Naive thymus-derived CD8-positive, alpha-beta T cell (primary cell): Measurements from ENCODE around the gene CAMP. TPM values are rescaled to one million over a fixed set of nuclear protein-coding genes. Genes with fewer than 3 reads are reported as not detected.

Experiments used
- ATAC-seq, 2 donors: fragments of 150-1000 bp; cut with Tn5 transposase in 1 of 2; sonication (Bioruptor Pico), chemical (Tn5 transposase) in 1 of 2; 1 replicate in 1 of 2; 2 replicates in 1 of 2; pipeline ENCODE4 v1.10.0; 2021; ENCODE audit warnings: mild to moderate bottlenecking in 2 of 2, moderate library complexity in 2 of 2
- POLR2A ChIA-PET: fragments of 350-600 bp; sonication (Branson Sonifier 250); formaldehyde crosslinking; loops from one replicate; lab custom pipeline; 2021; ENCODE audit warnings: antibody characterized with exemption; lab: Charles Lee
- DNase-seq, 10 donors: peaks; one replicate each; pipeline versions ENCODE4 v3.0.0 to v3.0.0-alpha.2; 2020 to 2022
- H3K27ac Mint-ChIP-seq, 10 donors: one replicate each; pipeline ENCODE4 v1.8.0; 2020 to 2022; ENCODE audit warnings: mild to moderate bottlenecking in 10 of 10, mixed read lengths in 10 of 10, moderate library complexity in 4 of 10, inconsistent platforms in 1 of 10
- H3K27me3 Mint-ChIP-seq, 5 donors: one replicate each; pipeline ENCODE4 v1.8.0; 2021 to 2022; ENCODE audit warnings: mixed read lengths in 5 of 5
- H3K36me3 Mint-ChIP-seq, 3 donors: one replicate each; pipeline ENCODE4 v1.8.0; 2020 to 2022; ENCODE audit warnings: mixed read lengths in 3 of 3, mild to moderate bottlenecking in 2 of 3, inconsistent platforms in 1 of 3
- H3K4me1 Mint-ChIP-seq, 4 donors: one replicate each; pipeline ENCODE4 v1.8.0; 2021 to 2022; ENCODE audit warnings: mixed read lengths in 4 of 4
- H3K4me3 Mint-ChIP-seq, 10 donors: one replicate each; pipeline ENCODE4 v1.8.0; 2020 to 2022; ENCODE audit warnings: mild to moderate bottlenecking in 10 of 10, mixed read lengths in 10 of 10, moderate library complexity in 6 of 10, inconsistent platforms in 1 of 10
- H3K9me3 Mint-ChIP-seq, 9 donors: one replicate each; pipeline ENCODE4 v1.8.0; 2020 to 2022; ENCODE audit warnings: mixed read lengths in 9 of 9, mild to moderate bottlenecking in 3 of 9, inconsistent platforms in 1 of 9, moderate library complexity in 1 of 9
- polyA plus RNA-seq, 3 donors: library from polyadenylated mRNA; unstranded; fragments of 300-500 nt; fragmentation: Illumina TruSeq; gene quantifications; one replicate each; pipeline ENCODE4 v1.2.3, GENCODE V29; 2021
- total RNA-seq, 8 experiments: library from RNA in 2 of 8; stranded (reverse) in 2 of 8; gene quantifications; one replicate each; pipeline ENCODE4 v1.2.3 and lab custom pipeline; 2021 to 2026

CAMP gene
- not detected for total RNA-seq
- polyA plus RNA-seq: not detected
- total RNA-seq (lab: John Stamatoyannopoulos, UW): 0 reads per million in 6 experiments

DNA sequence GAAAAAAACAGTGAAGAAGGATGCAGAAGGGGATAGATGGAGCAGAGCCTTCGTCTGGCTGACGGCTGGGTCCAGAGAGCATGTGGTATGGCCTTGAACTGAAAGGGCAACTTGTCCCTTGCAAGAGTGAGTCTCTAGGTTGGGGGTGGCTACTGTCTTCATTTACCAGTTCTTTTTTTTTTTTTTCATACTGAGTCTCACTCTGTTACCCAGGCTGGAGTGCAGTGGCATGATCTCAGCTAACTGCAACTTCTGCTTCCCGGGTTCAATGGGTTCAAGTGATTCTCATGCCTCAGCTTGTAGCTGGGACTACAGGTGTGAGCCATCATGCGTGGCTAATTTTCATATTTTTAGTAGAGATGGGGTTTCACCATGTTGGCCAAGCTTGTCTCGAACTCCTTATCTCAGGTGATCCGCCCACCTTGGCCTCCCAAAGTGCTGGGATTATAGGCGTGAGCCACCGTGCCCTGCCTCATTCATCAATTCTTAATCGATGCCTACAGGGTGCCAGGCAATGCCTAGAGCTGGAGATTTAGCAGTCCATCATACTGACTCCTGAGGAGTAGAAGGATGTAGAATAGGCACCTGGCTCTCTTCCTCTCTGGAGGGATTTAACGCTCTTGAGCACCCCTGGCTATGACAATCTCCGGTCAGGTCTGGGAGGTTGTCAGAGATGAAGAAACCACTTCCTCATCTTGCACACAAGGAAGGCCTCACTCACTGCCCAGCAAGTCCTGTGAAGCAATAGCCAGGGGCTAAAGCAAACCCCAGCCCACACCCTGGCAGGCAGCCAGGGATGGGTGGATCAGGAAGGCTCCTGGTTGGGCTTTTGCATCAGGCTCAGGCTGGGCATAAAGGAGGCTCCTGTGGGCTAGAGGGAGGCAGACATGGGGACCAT lies at the start of gene CAMP:
TSS of gene CAMP (plus strand) at position 880 of the 898 bp plus-strand sequence. CDS start at position 897, 17 bp downstream.
- peak within 1 kb of the TSS in 2 of 10 donors; percentile 33 to 63 for H3K27ac Mint-ChIP-seq
- ATAC-seq (no peak), DNase-seq (no peak)
- no peak within 1 kb of the TSS for H3K4me3 Mint-ChIP-seq
- no peaks in the 10 kb centered on the region for H3K9me3 Mint-ChIP-seq
- H3K36me3 Mint-ChIP-seq: no peaks in the 10 kb centered on the region
- H3K4me1 Mint-ChIP-seq: peaks cover 6 to 37% (median 14%) of the 10 kb centered on the region in 4 donors
- no peaks in the 10 kb centered on the region for H3K27me3 Mint-ChIP-seq
- POLR2A ChIA-PET: no interaction called here

DNA sequence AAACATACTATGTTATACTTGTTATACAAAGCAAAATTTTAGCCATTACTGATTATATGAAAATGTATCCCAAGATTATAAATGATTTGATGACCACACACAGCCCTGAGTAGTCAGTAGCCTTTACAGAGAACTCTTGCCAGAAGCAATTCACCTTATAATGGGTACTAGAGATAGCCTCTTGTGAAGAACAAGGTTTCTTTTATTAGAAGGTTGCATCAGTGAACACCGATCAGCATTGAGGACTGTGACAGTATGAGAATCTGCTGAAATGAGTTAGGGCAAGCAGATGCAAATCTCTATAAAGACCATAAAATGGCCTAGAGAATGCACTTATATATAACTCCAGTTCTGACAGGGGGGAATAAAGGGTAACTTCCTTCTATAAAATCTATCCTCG lies 45.2 kb upstream of the CAMP start:
- H3K4me1 Mint-ChIP-seq: no peaks in the 10 kb centered on the region

GRCh38 chr3:48180021-48180420 lies 43.3 kb upstream of the CAMP start:
- DNase-seq (no peak), ATAC-seq (no peak)
- no peak overlapping the region for H3K27ac Mint-ChIP-seq
- H3K4me3 Mint-ChIP-seq: no peak overlapping the region
- H3K9me3 Mint-ChIP-seq: no peaks in the 10 kb centered on the region
- no peaks in the 10 kb centered on the region for H3K4me1 Mint-ChIP-seq
- POLR2A ChIA-PET: no interaction called here
- no peaks in the 10 kb centered on the region for H3K36me3 Mint-ChIP-seq
- peaks cover 0 to 20% (median 7%) of the 10 kb centered on the region in 5 donors for H3K27me3 Mint-ChIP-seq

More for the DNA sequence above, 45.2 kb upstream of the CAMP start:
- H3K36me3 Mint-ChIP-seq: no peaks in the 10 kb centered on the region
- H3K9me3 Mint-ChIP-seq: no peaks in the 10 kb centered on the region
- DNase-seq (no peak), ATAC-seq (no peak)
- no peak overlapping the region for H3K27ac Mint-ChIP-seq
- POLR2A ChIA-PET: no interaction called here
- no peak overlapping the region for H3K4me3 Mint-ChIP-seq
- peaks cover 0 to 8% (median 1%) of the 10 kb centered on the region in 5 donors for H3K27me3 Mint-ChIP-seq

- DNase-seq (no peak), ATAC-seq (no peak)
- no peak overlapping the region for H3K27ac Mint-ChIP-seq
- no peaks in the 10 kb centered on the region for H3K36me3 Mint-ChIP-seq
- H3K27me3 Mint-ChIP-seq: peaks cover 0 to 25% (median 10%) of the 10 kb centered on the region in 5 donors
- no peaks in the 10 kb centered on the region for H3K9me3 Mint-ChIP-seq
- POLR2A ChIA-PET: no interaction called here
- no peak overlapping the region for H3K4me3 Mint-ChIP-seq
- H3K4me1 Mint-ChIP-seq: no peaks in the 10 kb centered on the region
Observed at GRCh38 chr3:48180531-48181253, 42.6 kb upstream of the CAMP start.

DNA sequence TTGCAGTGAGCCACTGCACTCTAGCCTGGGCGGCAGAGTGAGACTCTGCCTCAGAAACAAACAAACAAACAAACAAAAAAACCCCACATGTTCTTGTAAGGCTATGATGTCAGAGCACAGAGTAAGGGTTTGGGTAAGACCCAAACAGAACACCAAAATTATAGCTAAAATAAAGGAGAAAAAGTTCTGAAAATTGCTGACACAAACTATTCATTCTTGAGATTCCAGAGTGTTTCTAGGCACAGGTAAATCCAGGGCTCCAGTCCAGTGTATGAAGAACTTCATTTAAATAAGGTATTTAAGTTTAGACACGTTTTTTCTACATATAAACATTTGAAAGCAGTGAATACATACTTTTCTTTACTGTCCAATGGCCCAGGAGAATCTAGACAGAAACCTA lies 39.0 kb upstream of the CAMP start:
- no peaks in the 10 kb centered on the region for H3K36me3 Mint-ChIP-seq
- H3K27me3 Mint-ChIP-seq: peaks cover 9 to 43% (median 21%) of the 10 kb centered on the region in 5 donors
- no peaks in the 10 kb centered on the region for H3K9me3 Mint-ChIP-seq
- no peak overlapping the region for H3K27ac Mint-ChIP-seq
- no peak for DNase-seq
- POLR2A ChIA-PET: no interaction called here
- H3K4me3 Mint-ChIP-seq: no peak overlapping the region
- no peak for ATAC-seq
- H3K4me1 Mint-ChIP-seq: peaks cover 9 to 21% (median 14%) of the 10 kb centered on the region in 4 donors

DNA sequence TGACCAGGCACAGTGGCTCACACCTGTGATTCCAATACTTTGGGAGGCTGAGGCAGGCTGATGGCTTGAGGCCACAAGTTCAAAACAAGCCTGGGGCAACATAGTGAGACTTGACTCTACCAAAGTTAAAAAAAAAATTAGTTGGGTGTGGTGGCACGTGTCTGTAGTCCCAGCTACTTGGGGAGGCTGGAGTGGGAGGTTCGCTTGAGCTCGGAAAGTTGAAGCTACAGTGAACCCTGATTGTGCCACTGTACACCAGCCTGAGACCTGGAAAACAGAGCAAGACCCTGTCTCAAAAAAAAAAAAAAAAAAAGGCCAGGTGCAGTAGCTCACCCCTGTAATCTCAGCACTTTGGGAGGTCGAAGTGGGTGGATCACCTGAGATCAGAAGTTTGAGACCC lies 38.2 kb upstream of the CAMP start:
- H3K27ac Mint-ChIP-seq: no peak overlapping the region
- POLR2A ChIA-PET: no interaction called here
- H3K9me3 Mint-ChIP-seq: no peaks in the 10 kb centered on the region
- DNase-seq (no peak), ATAC-seq (no peak)
- peaks cover 9 to 43% (median 21%) of the 10 kb centered on the region in 5 donors for H3K27me3 Mint-ChIP-seq
- no peak overlapping the region for H3K4me3 Mint-ChIP-seq
- peaks cover 9 to 21% (median 14%) of the 10 kb centered on the region in 4 donors for H3K4me1 Mint-ChIP-seq
- no peaks in the 10 kb centered on the region for H3K36me3 Mint-ChIP-seq

DNA sequence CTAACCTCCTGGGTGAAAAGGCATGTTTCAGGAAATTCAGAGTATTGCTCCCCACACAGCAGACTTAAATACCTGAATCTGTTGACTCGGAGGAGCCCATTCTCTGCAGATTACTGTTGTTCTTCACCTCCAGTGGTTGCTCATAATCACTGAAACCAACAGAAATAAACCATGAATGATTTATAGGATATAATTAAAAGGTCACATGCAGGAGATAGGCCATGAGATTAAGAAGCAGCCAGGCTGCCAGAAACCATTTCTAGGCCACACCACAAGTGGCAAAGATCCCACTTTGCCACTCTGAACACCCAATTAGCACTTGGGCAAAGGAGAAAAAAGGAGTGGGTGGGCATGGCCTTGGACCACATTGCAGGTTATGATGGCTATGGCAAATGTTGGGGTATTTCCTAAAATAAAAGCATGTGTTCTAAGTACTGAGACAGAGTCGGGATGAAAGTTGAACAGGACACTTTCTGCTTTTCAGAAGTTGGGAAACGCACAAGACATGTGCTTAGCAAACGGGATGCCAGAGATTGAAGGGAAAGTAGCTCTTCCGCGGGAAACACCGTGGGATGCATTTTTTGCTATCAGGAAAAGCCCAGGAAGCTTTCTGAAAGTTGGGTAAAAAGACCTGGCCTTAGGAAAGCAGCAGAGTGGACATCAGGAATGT lies 36.5 kb upstream of the CAMP start:
- no peak for ATAC-seq
- no peak for DNase-seq
- H3K4me1 Mint-ChIP-seq: peaks cover 9 to 21% (median 14%) of the 10 kb centered on the region in 4 donors
- H3K27me3 Mint-ChIP-seq: peaks cover 9 to 43% (median 19%) of the 10 kb centered on the region in 5 donors
- peak overlapping the region; percentile 56 to 94 (median 80) for H3K4me3 Mint-ChIP-seq
- H3K9me3 Mint-ChIP-seq: no peaks in the 10 kb centered on the region
- peak overlapping the region in 1 of 10 donors; percentile 14 for H3K27ac Mint-ChIP-seq
- no peaks in the 10 kb centered on the region for H3K36me3 Mint-ChIP-seq
- POLR2A ChIA-PET: interaction anchor here (0.6 to 0.7 kb wide), 2 partner anchors 46 to 307 kb away, joined by 4 to 6 read pairs; no protein-coding TSS in a partner anchor

- no peak overlapping the region for H3K27ac Mint-ChIP-seq
- H3K4me1 Mint-ChIP-seq: peaks cover 9 to 21% (median 14%) of the 10 kb centered on the region in 4 donors
- POLR2A ChIA-PET: interaction anchor here (0.6 kb wide), 1 partner anchor 306 kb away, joined by 4 read pairs; no protein-coding TSS in a partner anchor
- H3K27me3 Mint-ChIP-seq: peaks cover 9 to 43% (median 19%) of the 10 kb centered on the region in 5 donors
- ATAC-seq (no peak), DNase-seq (no peak)
- no peaks in the 10 kb centered on the region for H3K9me3 Mint-ChIP-seq
- no peaks in the 10 kb centered on the region for H3K36me3 Mint-ChIP-seq
- H3K4me3 Mint-ChIP-seq: peak overlapping the region; percentile 56 to 94 (median 80)
Observed at GRCh38 chr3:48187301-48187578, 36.1 kb upstream of the CAMP start.

GRCh38 chr3:48187579-48188265 lies 35.6 kb upstream of the CAMP start:
- H3K27me3 Mint-ChIP-seq: peaks cover 9 to 39% (median 19%) of the 10 kb centered on the region in 5 donors
- peak in 5 of 10 donors; percentile 4 to 64 (median 14) for DNase-seq

GRCh38 chr3:48188266-48189201 lies 34.8 kb upstream of the CAMP start, which contains the start of gene CDC25A:
Gene CDC25A (minus strand): TSS chr3:48188417. CDS start chr3:48187947, 470 bp downstream.
- Mint-ChIP-seq H3K27ac (peak within 1 kb of the TSS in 9 of 10 donors; percentile 37 to 85 (median 58)), H3K4me1 (peaks cover 9 to 21% (median 14%) of the 10 kb centered on the region in 4 donors), H3K36me3 (no peaks in the 10 kb centered on the region), H3K4me3 (peak within 1 kb of the TSS; percentile 87 to 97 (median 94)), H3K27me3 (peaks cover 9 to 32% (median 19%) of the 10 kb centered on the region in 5 donors), H3K9me3 (no peaks in the 10 kb centered on the region)
- ATAC-seq: peak; percentile 98 to 99
- DNase-seq: peak; percentile 76 to 97 (median 91)
- POLR2A ChIA-PET: interaction anchor here (0.9 to 1.2 kb wide), 3 partner anchors 51 to 369 kb away, joined by 3 to 5 read pairs (median 4); partner anchors contain the start of gene ZNF589

More at GRCh38 chr3:48187579-48188265, 35.6 kb upstream of the CAMP start:
- H3K4me3 Mint-ChIP-seq: peak overlapping the region; percentile 87 to 97 (median 94)
- H3K9me3 Mint-ChIP-seq: no peaks in the 10 kb centered on the region
- H3K4me1 Mint-ChIP-seq: peaks cover 9 to 21% (median 14%) of the 10 kb centered on the region in 4 donors
- peak overlapping the region in 2 of 10 donors; percentile 52 to 82 for H3K27ac Mint-ChIP-seq
- POLR2A ChIA-PET: interaction anchor here (0.6 to 1.2 kb wide), 3 partner anchors 52 to 306 kb away, joined by 4 to 5 read pairs (median 4); partner anchors contain the start of gene ZNF589
- no peaks in the 10 kb centered on the region for H3K36me3 Mint-ChIP-seq
- ATAC-seq: peak; percentile 14 to 26
